B cell (primary cell): ENCODE data around the gene ATP6V1G2. TPM values are rescaled to one million over a fixed set of nuclear protein-coding genes. Genes with fewer than 3 reads are reported as not detected.
A peak's percentile ranks its signal among the peaks of the same experiment; 100 is the strongest.

Source experiments
- ATAC-seq: fragments of 200-7000 bp; cut with Tn5 transposase; one replicate; pipeline ENCODE4 v1.10.0; 2021; ENCODE audit warnings: low read depth, mild to moderate bottlenecking, moderate number of reproducible peaks, moderate library complexity
- CTCF ChIA-PET: fragments of 350-600 bp; sonication (Branson Sonifier 250); formaldehyde crosslinking; loops from one replicate; lab custom pipeline; 2021; ENCODE audit warnings: antibody characterized with exemption, inconsistent platforms; lab: Charles Lee
- POLR2A ChIA-PET: fragments of 350-600 bp; sonication (Branson Sonifier 250); formaldehyde crosslinking; loops from one replicate; lab custom pipeline; 2021; ENCODE audit warnings: antibody characterized with exemption; lab: Charles Lee
- DNase-seq: peaks from one replicate; pipeline ENCODE4 v3.0.0; 2013
- H2AFZ ChIP-seq: 2 replicates; pipeline ENCODE4 v1.6.1; 2012; ENCODE audit warnings: mild to moderate bottlenecking, low read depth, low read length; ENCODE audit not compliant: insufficient read depth, poor library complexity, severe bottlenecking
- H3K27ac ChIP-seq, 2 donors: 1 replicate in 1 of 2; 2 replicates in 1 of 2; pipeline ENCODE4 v1.5.1; 2012 to 2013; ENCODE audit warnings: low read length in 2 of 2, mild to moderate bottlenecking in 2 of 2, moderate library complexity in 1 of 2
- H3K27me3 ChIP-seq, 4 experiments: fragments of 200-600 bp in 1 of 4; sonication (generic) in 1 of 4; replicated peaks in 1 of 4; 1 replicate in 2 of 4; 2 replicates in 2 of 4; pipeline versions ENCODE4 v1.6.1 to v1.7.0; 2013 to 2016; ENCODE audit warnings: low read length in 3 of 4, mild to moderate bottlenecking in 2 of 4, mixed read lengths in 1 of 4, moderate library complexity in 1 of 4; ENCODE audit not compliant: insufficient read depth in 4 of 4, control insufficient read depth in 3 of 4; ENCODE audit errors: control extremely low read depth in 1 of 4
- H3K36me3 ChIP-seq, 2 experiments: replicated peaks in 1 of 2; 1 replicate in 1 of 2; 2 replicates in 1 of 2; pipeline versions ENCODE4 v1.6.1 to v1.7.1; 2013; ENCODE audit warnings: low read length in 1 of 2; ENCODE audit not compliant: insufficient read depth in 2 of 2, control insufficient read depth in 1 of 2; ENCODE audit errors: control extremely low read depth in 1 of 2, extremely low read depth in 1 of 2
- H3K4me1 ChIP-seq, 2 donors: fragments of 200-600 bp in 1 of 2; sonication (generic) in 1 of 2; 1 replicate in 1 of 2; 2 replicates in 1 of 2; pipeline versions ENCODE4 v1.5.1 to v1.6.1; 2013 to 2017; ENCODE audit warnings: low read length in 2 of 2; ENCODE audit not compliant: control insufficient read depth in 2 of 2, insufficient read depth in 2 of 2
- H3K4me2 ChIP-seq: replicated peaks from 2 replicates; pipeline ENCODE3; 2012; ENCODE audit warnings: mild to moderate bottlenecking, low read depth, low read length; ENCODE audit not compliant: poor library complexity, severe bottlenecking
- H3K4me3 ChIP-seq, 5 experiments: fragments of 200-600 bp in 1 of 5; sonication (generic) in 1 of 5; 1 replicate in 3 of 5; 2 replicates in 2 of 5; pipeline versions ENCODE4 v1.5.1 to v1.7.0; 2011 to 2016; ENCODE audit warnings: low read length in 4 of 5, mild to moderate bottlenecking in 4 of 5, low read depth in 2 of 5, control low read depth in 1 of 5, moderate library complexity in 1 of 5; ENCODE audit not compliant: insufficient read depth in 1 of 5; ENCODE audit errors: control extremely low read depth in 1 of 5, extremely low read depth in 1 of 5
- H3K79me2 ChIP-seq: fragments of 200-600 bp; sonication (generic); one replicate; pipeline ENCODE4 v1.6.0; 2016; ENCODE audit warnings: low read length; ENCODE audit not compliant: control insufficient read depth, insufficient read depth
- H3K9ac ChIP-seq: fragments of 200-600 bp; sonication (generic); 2 replicates; pipeline ENCODE4 v1.6.1; 2017; ENCODE audit warnings: mild to moderate bottlenecking, low read length, moderate library complexity
- H3K9me3 ChIP-seq, 3 donors: one replicate each; pipeline versions ENCODE4 v1.6.1 to v1.7.1; 2013; ENCODE audit warnings: low read length in 2 of 3; ENCODE audit not compliant: control insufficient read depth in 2 of 3, insufficient read depth in 1 of 3; ENCODE audit errors: control extremely low read depth in 1 of 3
- H4K20me1 ChIP-seq: 2 replicates; pipeline ENCODE4 v1.6.0; 2012; ENCODE audit warnings: mild to moderate bottlenecking, low read length; ENCODE audit not compliant: insufficient read depth, control insufficient read depth, poor library complexity, severe bottlenecking
- H3K27ac Mint-ChIP-seq: one replicate; pipeline ENCODE4 v1.8.0; 2021; ENCODE audit warnings: mixed read lengths
- H3K27me3 Mint-ChIP-seq: one replicate; pipeline ENCODE4 v1.8.0; 2021; ENCODE audit warnings: mixed read lengths
- H3K4me1 Mint-ChIP-seq: one replicate; pipeline ENCODE4 v1.8.0; 2021; ENCODE audit warnings: mixed read lengths
- H3K4me3 Mint-ChIP-seq: one replicate; pipeline ENCODE4 v1.8.0; 2021; ENCODE audit warnings: mixed read lengths
- H3K9me3 Mint-ChIP-seq: one replicate; pipeline ENCODE4 v1.8.0; 2022; ENCODE audit warnings: mixed read lengths; ENCODE audit not compliant: insufficient read depth
- CTCF ChIP-seq: fragments of 200-600 bp; IDR thresholded peaks from one replicate; pipeline ENCODE4 v1.8.0; 2022; ENCODE audit warnings: antibody characterized with exemption, mild to moderate bottlenecking
- EZH2 ChIP-seq: IDR thresholded peaks from 2 replicates; pipeline ENCODE4 v1.6.1; 2012; ENCODE audit warnings: borderline replicate concordance, low read depth, mild to moderate bottlenecking, moderate library complexity, low read length; ENCODE audit not compliant: insufficient read depth, poor library complexity, severe bottlenecking
- WGBS: methylation state at CpG from one replicate; pipeline ENCODE4 v1.1.5; 2013; ENCODE audit warnings: missing lambda C conversion rate; ENCODE audit not compliant: insufficient coverage; 5-methylcytosine and 5-hydroxymethylcytosine counted together
- intact Hi-C: fragments of 100-400 bp; cut with micrococcal nuclease; formaldehyde crosslinking; loops from one replicate; pipeline ENCODE4 v1.10.0; 2022
- polyA plus RNA-seq: library from polyadenylated mRNA; depleted of rRNA; stranded (reverse); fragments of >200 nt; gene quantifications from 2 replicates; pipeline ENCODE4 v1.2.3, GENCODE V29; 2012
- total RNA-seq, 2 donors: library from RNA; stranded (reverse); fragments of 120-200 nt in 1 of 2; gene quantifications; 1 replicate in 1 of 2; 2 replicates in 1 of 2; pipeline versions ENCODE4 v1.2.3 to v1.2.4, GENCODE V29; 2013 to 2022

Gene ATP6V1G2
- total and polyA plus RNA-seq, 2 donors (not counting 1 experiment from before 2014, with no cell fraction given): 3.3 to 4.5 TPM

- intact Hi-C loops: no loop called here
- Histone ChIP-seq H3K27ac (peak overlapping the region; percentile 87 to 95), H3K9me3 (no peaks in the 10 kb centered on the region), H3K4me2 (peak overlapping the region; percentile 72), H2AFZ (peak overlapping the region; percentile 14), H3K79me2 (peaks cover 71% of the 10 kb centered on the region), H3K4me3 (peak overlapping the region; percentile 3 to 86 (median 40)), H3K36me3 (peaks cover 0 to 2% of the 10 kb centered on the region in 2 experiments), H4K20me1 (peaks cover under 1% of the 10 kb centered on the region), H3K27me3 (no peaks in the 10 kb centered on the region), H3K9ac (peak overlapping the region; percentile 59), H3K4me1 (peaks cover 85 to 91% of the 10 kb centered on the region in 2 donors)
- TF ChIP-seq EZH2: no peak
- no peak for TF ChIP-seq CTCF
- CTCF ChIA-PET: interaction anchor here (1.3 to 35.3 kb wide), 4 partner anchors 5 to 45 kb away, joined by 3 to 2241 read pairs (median 1108); partner anchors contain the start of genes ATP6V1G2, DDX39B, LST1 and LTA
- WGBS: 5% methylated on average over 7 of the region's 9 CpGs
- Mint-ChIP-seq H3K27me3 (no peaks in the 10 kb centered on the region), H3K4me3 (peak overlapping the region; percentile 82), H3K4me1 (peaks cover 86% of the 10 kb centered on the region), H3K27ac (peak overlapping the region; percentile 97), H3K9me3 (no peaks in the 10 kb centered on the region)
- POLR2A ChIA-PET: interaction anchor here (0.5 to 42.6 kb wide), 6 partner anchors 2 to 201 kb away, joined by 3 to 1450 read pairs (median 5); partner anchors contain the start of genes ATP6V1G2, DDX39B, GPANK1 and LST1
- ATAC-seq (peak; percentile 55), DNase-seq (peak; percentile 81)
Observed at GRCh38 chr6:31586599-31587281, 40.3 kb upstream of the ATP6V1G2 start.

GRCh38 chr6:31586008-31586407 is 39.6 kb upstream of the ATP6V1G2 start, which contains the start of gene LST1:
TSS of gene LST1 (plus strand) at chr6:31586277. CDS start at chr6:31587300, 1,023 bp downstream.
- Histone ChIP-seq H3K36me3 (peaks cover 0 to 9% of the 10 kb centered on the region in 2 experiments), H4K20me1 (peaks cover 8% of the 10 kb centered on the region), H3K9ac (peak within 1 kb of the TSS; percentile 59), H2AFZ (peak within 1 kb of the TSS; percentile 14), H3K27ac (peak within 1 kb of the TSS; percentile 87 to 95), H3K27me3 (no peaks in the 10 kb centered on the region), H3K4me1 (peaks cover 78 to 84% of the 10 kb centered on the region in 2 donors), H3K9me3 (no peaks in the 10 kb centered on the region), H3K4me3 (peak within 1 kb of the TSS; percentile 3 to 86 (median 40)), H3K4me2 (peak within 1 kb of the TSS; percentile 72), H3K79me2 (peaks cover 71% of the 10 kb centered on the region)
- intact Hi-C loops: no loop called here
- DNase-seq (peak; percentile 42), ATAC-seq (no peak)
- H3K4me1 Mint-ChIP-seq: peaks cover 81% of the 10 kb centered on the region
- H3K27ac Mint-ChIP-seq: peak within 1 kb of the TSS; percentile 97
- H3K27me3 Mint-ChIP-seq: no peaks in the 10 kb centered on the region
- no peaks in the 10 kb centered on the region for H3K9me3 Mint-ChIP-seq
- no peak for TF ChIP-seq EZH2
- no peak for TF ChIP-seq CTCF
- peak within 1 kb of the TSS; percentile 82 for H3K4me3 Mint-ChIP-seq
- no CpG with 5 or more reads among the region's 1 CpG for WGBS
- POLR2A ChIA-PET: interaction anchor here (0.6 to 42.6 kb wide), 4 partner anchors 1 to 1038 kb away, joined by 3 to 1450 read pairs (median 728); partner anchors contain the start of genes ATP6V1G2, LST1, LTA and LTB
- CTCF ChIA-PET: interaction anchor here (1.3 to 35.3 kb wide), 4 partner anchors 4 to 44 kb away, joined by 3 to 2241 read pairs (median 1108); partner anchors contain the start of genes ATP6V1G2, DDX39B, LST1 and LTA
